ENCODE results near the gene WNT10A. TPM values are rescaled to one million over a fixed set of nuclear protein-coding genes. Genes with fewer than 3 reads are reported as not detected.

The WNT10A gene
- total RNA-seq, 2 donors from 2014 or later = not detected

DNA sequence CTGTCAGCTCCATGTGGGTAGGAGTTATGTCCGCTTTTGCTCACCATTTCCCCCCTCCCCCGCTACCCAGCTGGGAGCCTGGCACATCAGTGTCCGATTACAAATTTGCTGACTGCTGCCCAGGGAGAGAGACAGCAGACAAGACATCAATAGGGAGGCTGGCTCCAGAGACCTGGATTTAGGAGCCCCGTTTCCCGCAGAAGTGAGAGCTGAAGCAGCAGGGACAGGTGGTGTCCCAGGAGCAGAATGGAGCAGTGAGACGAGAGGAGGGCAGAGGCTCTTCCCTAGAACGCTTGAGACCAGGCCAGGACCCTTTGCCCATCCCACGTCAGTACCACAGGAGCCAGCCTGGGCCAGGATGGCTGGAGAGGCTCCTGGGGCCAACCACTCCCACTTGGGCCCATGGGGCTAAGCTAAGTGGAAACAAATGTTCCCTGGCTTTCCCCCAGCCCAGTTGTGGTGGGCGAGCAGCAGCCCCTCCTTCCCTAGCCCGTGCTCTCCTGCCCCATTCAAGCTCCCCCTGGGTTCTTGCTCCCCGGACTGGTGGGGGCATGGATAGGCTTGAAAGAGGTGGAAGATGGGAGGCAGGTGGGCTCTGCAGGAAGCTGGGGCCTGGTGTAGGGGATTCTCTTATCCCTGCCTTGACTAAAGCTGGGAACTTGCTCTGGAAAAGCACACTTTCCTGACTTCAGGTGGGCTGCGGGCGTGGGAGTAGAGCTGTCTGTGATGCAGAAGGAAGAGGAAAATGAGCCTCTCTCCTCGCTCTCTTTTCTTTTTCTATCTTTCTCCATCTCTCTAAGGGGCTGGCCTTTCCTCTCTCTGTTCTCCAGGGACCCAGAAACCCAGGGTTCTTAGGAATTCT is 25.1 kb upstream of the WNT10A start:
- DNase-seq (ENCODE audit: low spot score) = peak; percentile 43
- intact Hi-C loops (cut with DNase I) = loop anchor here in 1 of 2 donors (10.0 kb wide), 2 partner anchors 141 to 779 kb away; partner anchors contain the start of gene TTLL4

- peak; percentile 34 for DNase-seq (ENCODE audit: low spot score)
- intact Hi-C loops (cut with DNase I) = loop anchor here in 1 of 2 donors (10.0 kb wide), 2 partner anchors 142 to 778 kb away; partner anchors contain the start of gene TTLL4
Measured at GRCh38 chr2:218856167-218856895, 24.3 kb upstream of the WNT10A start.

DNA sequence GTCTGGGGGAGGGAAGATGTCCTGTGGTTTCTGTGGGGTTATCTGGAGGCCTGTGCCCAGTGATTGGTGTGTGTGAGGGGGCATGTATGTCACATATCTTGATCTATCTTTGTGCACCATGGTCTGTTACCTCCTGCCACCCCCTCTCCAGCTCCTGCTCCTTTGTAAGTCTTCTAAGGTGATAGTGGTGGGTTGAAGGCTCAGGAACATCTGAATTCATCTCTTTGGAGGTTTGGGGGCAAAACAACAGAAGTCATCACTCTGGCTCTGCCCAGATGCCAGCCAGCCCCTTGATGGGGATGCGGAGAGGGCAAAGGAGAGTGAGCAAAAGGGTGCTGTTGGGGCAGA is 23.8 kb upstream of the WNT10A start:
- DNase-seq (ENCODE audit: low spot score) = peak; percentile 62
- intact Hi-C loops (cut with DNase I) = loop anchor here in 1 of 2 donors (10.0 kb wide), 2 partner anchors 142 to 778 kb away; partner anchors contain the start of gene TTLL4

DNA sequence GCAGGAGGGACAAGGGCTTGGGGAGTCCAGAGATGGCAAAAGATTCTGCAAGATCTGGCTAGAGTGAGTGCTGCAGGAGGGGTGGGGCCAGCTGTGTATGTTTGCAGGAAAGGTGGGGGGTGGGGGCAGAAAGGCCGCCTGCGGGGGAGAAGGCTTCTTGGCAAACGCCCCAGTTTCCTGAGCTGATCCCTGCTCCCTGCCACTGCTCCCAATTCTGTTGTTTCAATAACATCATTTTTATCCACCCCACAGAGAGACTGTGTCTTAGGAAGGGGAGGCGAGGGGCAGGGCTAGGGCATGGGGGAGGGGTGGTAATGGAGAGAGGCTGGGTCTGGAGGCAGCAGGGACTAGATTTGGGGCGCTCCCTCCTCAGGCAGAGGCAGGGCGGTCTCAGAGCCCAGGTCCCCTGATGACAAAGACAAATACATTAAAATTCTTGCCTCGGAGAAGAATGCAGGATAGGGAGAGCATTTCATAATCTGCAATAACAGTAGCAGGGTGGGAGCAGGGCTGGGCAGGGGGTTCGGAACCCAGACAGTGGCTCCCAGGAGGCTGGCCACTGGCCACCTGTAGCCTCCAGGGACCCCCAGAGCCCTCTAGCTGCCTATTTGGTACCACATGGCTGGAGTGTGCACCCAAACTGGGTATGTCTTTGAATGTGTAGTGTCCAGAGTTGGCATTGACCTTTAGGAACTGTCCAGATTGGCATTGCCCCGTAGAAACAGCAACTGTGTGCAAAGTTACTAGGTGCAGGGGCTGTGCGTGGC is 23.1 kb upstream of the WNT10A start:
- peak; percentile 49 for DNase-seq (ENCODE audit: low spot score)
- intact Hi-C loops (cut with DNase I) = loop anchor here in 1 of 2 donors (10.0 kb wide), 2 partner anchors 143 to 777 kb away; partner anchors contain the start of gene TTLL4

GRCh38 chr2:218858138-218858445 is 22.6 kb upstream of the WNT10A start:
- DNase-seq (ENCODE audit: low spot score) = peak; percentile 73
- intact Hi-C loops (cut with DNase I) = loop anchor here in 1 of 2 donors (10.0 kb wide), 2 partner anchors 143 to 777 kb away; partner anchors contain the start of gene TTLL4

GRCh38 chr2:218858671-218859555 is 21.7 kb upstream of the WNT10A start:
- intact Hi-C loops (cut with DNase I) = loop anchor here in 1 of 2 donors (10.0 kb wide), 2 partner anchors 144 to 776 kb away; partner anchors contain the start of gene TTLL4
- DNase-seq (ENCODE audit: low spot score) = peak; percentile 74

DNA sequence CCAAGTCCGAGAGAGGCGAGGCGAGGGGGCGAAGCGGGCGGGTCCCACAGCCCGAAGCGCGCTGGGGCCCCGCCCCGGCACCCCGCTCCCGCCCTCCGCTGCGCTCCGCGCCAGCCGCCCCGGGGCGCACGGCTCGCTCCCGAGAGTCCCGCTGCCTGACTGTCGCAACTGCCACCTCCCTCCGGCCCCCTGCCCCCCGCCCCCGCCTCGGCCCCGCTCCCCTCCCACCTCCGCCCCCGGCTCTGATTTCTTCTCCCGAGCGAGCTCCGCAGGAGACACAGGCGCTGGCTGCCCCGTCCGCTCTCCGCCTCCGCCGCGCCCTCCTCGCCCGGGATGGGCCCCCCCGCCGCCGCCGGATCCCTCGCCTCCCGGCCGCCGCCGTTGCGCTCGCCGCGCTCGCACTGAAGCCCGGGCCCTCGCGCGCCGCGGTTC is 21.1 kb upstream of the WNT10A start, which contains the start of gene WNT6:
WNT6 (plus strand) TSS at position 250 of the 432 bp plus-strand sequence. CDS start 233 bp downstream, outside the sequence.
- no peak for DNase-seq (ENCODE audit: low spot score)
- intact Hi-C loops (cut with DNase I) = loop anchor here in 1 of 2 donors (10.0 kb wide), 2 partner anchors 145 to 775 kb away; partner anchors contain the start of gene TTLL4

GRCh38 chr2:218859988-218860831 is 20.4 kb upstream of the WNT10A start:
- DNase-seq (ENCODE audit: low spot score) = peak; percentile 74
- intact Hi-C loops (cut with DNase I) = loop anchor here in 1 of 2 donors (10.0 kb wide), 2 partner anchors 145 to 775 kb away; partner anchors contain the start of gene TTLL4

- intact Hi-C loops (cut with DNase I) = no loop called here
- DNase-seq (ENCODE audit: low spot score) = peak; percentile 79
Measured at GRCh38 chr2:218860950-218861381, 19.7 kb upstream of the WNT10A start.

DNA sequence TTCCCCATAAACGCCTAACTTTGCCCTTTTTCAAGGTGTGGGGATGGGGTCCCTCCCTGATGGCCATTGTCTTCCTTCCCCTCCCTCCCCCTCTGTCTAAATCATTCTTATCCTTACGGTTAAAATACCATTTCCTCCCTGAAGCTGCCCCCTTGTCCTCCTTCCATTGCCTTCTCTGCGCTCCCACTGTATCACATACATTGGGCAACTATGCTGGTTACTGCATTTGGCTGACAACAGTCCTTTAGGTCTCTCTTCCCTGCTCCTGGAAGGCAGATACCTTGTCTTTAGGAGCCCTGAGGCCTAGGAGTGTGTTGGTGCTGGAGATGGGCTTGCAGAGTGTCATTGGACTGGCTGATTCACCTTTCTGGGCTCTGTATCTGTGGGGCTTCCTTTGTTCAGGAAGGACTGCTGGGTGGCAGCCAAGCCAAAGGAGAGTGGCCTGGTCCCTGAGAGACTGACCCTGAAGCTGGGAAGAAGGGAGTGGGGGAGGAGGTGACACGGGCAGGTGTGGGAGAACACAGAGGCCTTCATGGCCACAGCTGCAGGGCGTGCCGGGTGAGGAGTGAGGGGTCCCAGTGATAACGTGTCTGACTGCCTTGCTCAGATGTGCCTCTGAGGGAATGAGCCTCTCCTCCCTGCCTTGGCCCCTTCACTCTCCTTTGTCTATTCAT is 18.9 kb upstream of the WNT10A start:
- intact Hi-C loops (cut with DNase I) = no loop called here
- DNase-seq (ENCODE audit: low spot score) = peak; percentile 19

DNA sequence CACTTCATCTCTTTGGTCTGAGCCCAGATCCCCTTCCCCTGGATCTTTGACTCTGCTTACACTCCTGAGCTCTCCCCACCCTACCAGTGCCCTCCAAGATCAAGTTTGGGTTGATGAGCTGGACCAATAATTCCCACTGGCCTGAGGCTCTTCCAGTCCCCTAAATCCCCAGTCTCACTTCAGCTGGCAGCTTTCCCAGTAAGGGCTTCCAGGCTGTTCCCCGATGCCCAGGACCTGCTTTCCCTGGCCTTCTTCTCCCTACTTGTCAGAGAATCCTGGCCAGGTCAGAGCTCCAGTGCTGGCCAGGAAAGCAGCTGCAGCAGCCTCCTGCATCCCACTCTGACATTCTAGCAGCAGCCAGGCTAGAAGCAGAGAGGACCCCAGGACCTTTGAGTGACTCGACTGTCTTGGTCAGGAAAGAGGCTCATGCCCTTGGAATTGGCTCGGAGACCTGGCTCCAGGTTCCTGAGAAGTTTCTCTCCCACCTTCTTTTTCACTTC is 17.6 kb upstream of the WNT10A start:
- peak; percentile 28 for DNase-seq (ENCODE audit: low spot score)
- intact Hi-C loops (cut with DNase I) = no loop called here

DNA sequence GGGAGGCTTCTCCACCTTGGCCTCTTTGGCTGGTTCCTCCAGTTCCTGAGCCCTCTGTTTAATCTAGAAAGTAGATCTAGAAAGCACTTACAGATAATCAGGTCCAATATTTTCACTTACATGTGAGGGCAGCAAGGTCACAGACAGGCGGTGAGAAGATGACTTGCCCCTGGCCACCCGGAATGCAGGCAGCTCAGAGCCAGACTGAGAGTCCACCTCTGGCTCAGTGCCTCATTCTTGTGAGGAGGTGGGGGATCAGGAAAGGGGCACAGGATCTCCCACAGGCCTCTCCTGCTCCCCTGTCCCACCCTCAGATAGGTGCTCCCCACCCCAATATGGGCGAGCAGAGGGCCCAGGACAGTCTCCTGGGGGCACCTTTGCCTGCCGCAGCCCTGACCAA is 15.3 kb upstream of the WNT10A start:
- intact Hi-C loops (cut with DNase I) = no loop called here
- DNase-seq (ENCODE audit: low spot score) = no peak

DNA sequence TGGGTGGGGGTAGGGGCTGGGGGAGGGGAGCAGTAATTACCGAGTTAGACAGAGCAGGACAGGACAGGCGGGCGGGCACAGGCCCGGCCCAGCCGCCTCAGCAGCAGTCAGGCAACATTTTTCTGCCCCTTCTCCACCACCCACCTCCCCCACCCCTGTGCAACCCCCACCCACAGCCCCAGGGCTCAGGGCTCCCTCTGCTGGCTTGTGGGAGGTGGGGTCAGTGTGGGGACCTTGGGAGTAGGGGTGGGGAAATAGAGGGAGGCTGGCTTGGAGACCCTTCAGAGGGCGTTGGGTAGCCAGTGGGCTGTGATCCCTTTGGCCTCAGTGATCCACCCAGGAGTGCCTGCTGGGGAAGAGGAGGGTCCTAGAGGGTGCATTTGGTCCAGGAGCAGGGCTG is 14.7 kb upstream of the WNT10A start:
- intact Hi-C loops (cut with DNase I) = no loop called here
- DNase-seq (ENCODE audit: low spot score) = no peak

GRCh38 chr2:218867900-218868299 is 12.8 kb upstream of the WNT10A start:
- DNase-seq (ENCODE audit: low spot score) = no peak
- intact Hi-C loops (cut with DNase I) = no loop called here

DNA sequence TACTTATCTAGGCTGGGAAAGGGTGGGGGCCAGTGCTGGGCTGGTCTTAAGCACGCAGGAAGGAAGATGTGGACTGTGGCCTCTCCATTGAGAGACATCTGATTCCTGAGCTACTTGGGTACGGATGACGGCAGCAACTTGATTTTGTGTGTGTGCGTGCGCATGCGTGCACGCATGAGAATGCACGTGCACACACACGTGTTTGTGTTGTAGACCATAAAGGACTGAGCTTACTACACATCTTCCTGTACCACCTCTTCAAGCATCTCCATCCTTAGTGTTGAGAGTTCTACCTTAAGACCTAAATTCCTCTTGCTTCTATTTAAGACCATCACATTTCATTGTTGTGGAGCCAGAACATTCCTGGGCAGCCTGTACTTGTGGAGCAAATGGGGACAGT is 11.6 kb upstream of the WNT10A start:
- DNase-seq (ENCODE audit: low spot score) = no peak
- intact Hi-C loops (cut with DNase I) = no loop called here

GRCh38 chr2:218870984-218871344 is 9.7 kb upstream of the WNT10A start:
- intact Hi-C loops (cut with DNase I) = no loop called here
- DNase-seq (ENCODE audit: low spot score) = no peak
